PFSK-1 (cell line): ENCODE data around the gene IRF4.

Experiments
- FOXP2 ChIP-seq: optimal IDR thresholded peaks from 2 replicates; pipeline ENCODE3; 2011; ENCODE audit warnings: borderline replicate concordance, control low read depth, inconsistent platforms; ENCODE audit not compliant: insufficient read depth; ENCODE audit errors: extremely low read length, extremely low read depth
- POLR2AphosphoS5 ChIP-seq: IDR thresholded peaks from 2 replicates; pipeline ENCODE4 v1.6.1; 2012; ENCODE audit warnings: low read depth, mild to moderate bottlenecking, control low read depth, low read length, moderate library complexity
- REST ChIP-seq, 2 experiments: IDR thresholded peaks; 2 replicates each; pipeline versions ENCODE4 v1.6.1 to v1.8.0; 2011 to 2012; ENCODE audit warnings: low read depth in 2 of 2, low read length in 2 of 2, control low read depth in 1 of 2, inconsistent platforms in 1 of 2, mild to moderate bottlenecking in 1 of 2, moderate library complexity in 1 of 2; ENCODE audit not compliant: insufficient read depth in 1 of 2
- SIN3A ChIP-seq: IDR thresholded peaks from 2 replicates; pipeline ENCODE4 v1.6.1; 2012; ENCODE audit warnings: mild to moderate bottlenecking, low read length, moderate library complexity, borderline replicate concordance; ENCODE audit not compliant: insufficient read depth
- TAF1 ChIP-seq: IDR thresholded peaks from 2 replicates; pipeline ENCODE4 v1.6.1; 2012; ENCODE audit warnings: low read length, control low read depth, borderline replicate concordance; ENCODE audit not compliant: insufficient read depth

The IRF4 gene

GRCh38 chr6:456358-456867 lies 64.9 kb downstream of the IRF4 start:
- TF ChIP-seq FOXP2, result no peak
- no peak for TF ChIP-seq TAF1
- TF ChIP-seq REST (IDR thresholded peaks at IDR 0.05; ENCODE audit: insufficient read depth in 1 of 2, low read depth in 2 of 2, low read length in 2 of 2), result no peak
- no peak for TF ChIP-seq SIN3A
- no peak for TF ChIP-seq POLR2AphosphoS5

GRCh38 chr6:456887-457286 lies 65.3 kb downstream of the IRF4 start:
- TF ChIP-seq SIN3A (no peak), FOXP2 (no peak), POLR2AphosphoS5 (no peak), TAF1 (no peak), REST (IDR thresholded peaks at IDR 0.05; ENCODE audit: insufficient read depth in 1 of 2, low read depth in 2 of 2, low read length in 2 of 2) (no peak)
